Progenitor cell of endocrine pancreas (in vitro differentiated cells): ENCODE data around the gene AZU1. TPM values are rescaled to one million over a fixed set of nuclear protein-coding genes. Genes with fewer than 3 reads are reported as not detected.

ENCODE experiments used
- DNase-seq: peaks from one replicate; pipeline ENCODE4 v3.0.0; 2021; ENCODE audit warnings: low spot score; ENCODE audit not compliant: unreplicated experiment
- H3K27ac Mint-ChIP-seq: 2 replicates; pipeline ENCODE4 v1.8.0; 2021; ENCODE audit warnings: mild to moderate bottlenecking, moderate library complexity, mixed read lengths
- H3K27me3 Mint-ChIP-seq: 2 replicates; pipeline ENCODE4 v1.8.0; 2021; ENCODE audit warnings: mixed read lengths
- H3K36me3 Mint-ChIP-seq: 2 replicates; pipeline ENCODE4 v1.8.0; 2022; ENCODE audit warnings: mixed read lengths; ENCODE audit not compliant: insufficient read depth
- H3K4me1 Mint-ChIP-seq: 2 replicates; pipeline ENCODE4 v1.8.0; 2021; ENCODE audit warnings: low read depth, mixed read lengths
- H3K4me3 Mint-ChIP-seq: 2 replicates; pipeline ENCODE4 v1.8.0; 2021; ENCODE audit warnings: low read depth, mild to moderate bottlenecking, moderate library complexity, mixed read lengths
- H3K9me3 Mint-ChIP-seq: 2 replicates; pipeline ENCODE4 v1.8.0; 2021; ENCODE audit warnings: low read depth, mixed read lengths
- CTCF ChIP-seq: fragments of 200-600 bp; sonication (generic); IDR thresholded peaks from one replicate; pipeline ENCODE4 v1.5.0; 2021; ENCODE audit warnings: antibody characterized with exemption, mild to moderate bottlenecking; ENCODE audit not compliant: unreplicated experiment
- total RNA-seq: library from RNA; stranded (reverse); gene quantifications from 2 replicates; pipeline ENCODE4 v1.2.1, GENCODE V29; 2021

Gene AZU1
- total RNA-seq, 1 donor from 2014 or later: 5.1 TPM

DNA sequence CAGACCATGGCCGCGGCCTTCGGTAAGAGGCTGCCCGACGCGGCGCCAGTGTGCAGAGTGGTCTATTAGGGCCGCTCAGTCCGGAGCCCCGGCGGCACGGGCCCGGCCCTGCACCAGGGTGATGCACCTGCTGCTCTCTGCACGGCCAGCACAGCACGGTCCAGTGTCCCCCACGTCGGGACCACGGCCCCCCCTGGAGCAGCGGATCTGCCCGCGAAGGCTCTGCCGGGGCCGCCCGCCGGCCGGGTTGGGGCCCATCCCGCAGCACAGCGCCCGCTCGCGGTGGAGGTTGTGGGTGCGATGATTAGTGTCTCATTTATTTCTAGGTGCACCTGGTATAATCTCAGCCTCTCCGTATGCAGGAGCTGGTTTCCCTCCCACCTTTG lies 22.5 kb upstream of the AZU1 start:
- no peak overlapping the region for H3K27ac Mint-ChIP-seq
- H3K36me3 Mint-ChIP-seq: peaks cover 26% of the 10 kb centered on the region
- no peak for TF ChIP-seq CTCF

DNA sequence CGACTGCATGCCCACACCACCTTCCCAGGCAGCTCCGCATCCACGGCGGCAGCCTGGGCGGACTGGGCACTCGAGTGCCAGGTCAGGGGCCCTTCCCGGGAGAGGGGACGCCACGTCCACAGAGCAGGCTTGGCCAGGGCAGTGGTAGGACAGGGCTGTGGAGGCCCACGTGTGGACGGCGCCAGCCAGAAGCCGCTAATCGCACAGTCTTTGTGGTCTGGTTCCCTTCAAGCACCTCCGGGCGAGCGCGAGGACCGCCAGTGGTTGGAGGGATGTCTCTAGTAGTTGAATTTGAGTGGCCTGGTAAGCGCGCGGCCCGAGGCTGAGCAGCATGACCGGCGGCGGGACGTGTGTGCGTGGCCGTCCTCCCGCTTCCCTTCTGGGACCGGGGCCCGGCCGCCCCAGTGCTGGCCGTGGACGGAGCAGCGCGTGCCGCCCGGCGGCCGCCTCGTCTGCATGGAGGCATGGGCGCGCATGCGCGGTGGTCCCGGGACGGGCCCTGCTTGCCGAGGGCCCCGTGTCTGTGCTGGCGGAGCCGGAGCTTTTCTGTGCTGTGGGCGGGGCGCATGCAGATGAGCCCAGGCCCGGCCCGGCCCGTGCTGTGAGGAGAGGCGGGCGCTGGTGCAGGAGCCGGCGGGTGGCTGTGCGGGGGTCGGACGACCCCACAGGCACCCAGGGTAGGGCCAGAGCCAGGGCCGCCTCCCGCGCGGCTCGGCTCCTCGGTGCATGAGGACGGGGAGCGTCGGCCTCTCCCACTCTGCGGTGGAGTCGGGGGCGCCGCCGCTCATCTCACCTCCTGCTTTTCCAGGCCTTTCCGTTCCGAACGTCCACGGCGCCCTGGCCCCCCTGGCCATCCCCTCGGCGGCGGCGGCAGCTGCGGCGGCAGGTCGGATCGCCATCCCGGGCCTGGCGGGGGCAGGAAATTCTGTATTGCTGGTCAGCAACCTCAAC lies 21.8 kb upstream of the AZU1 start:
- Mint-ChIP-seq H3K4me3 (no peak overlapping the region), H3K27ac (no peak overlapping the region), H3K36me3 (peaks cover 29% of the 10 kb centered on the region), H3K9me3 (no peaks in the 10 kb centered on the region), H3K27me3 (no peaks in the 10 kb centered on the region), H3K4me1 (peaks cover 16% of the 10 kb centered on the region)
- DNase-seq: no peak
- no peak for TF ChIP-seq CTCF

More for the DNA sequence above, 22.5 kb upstream of the AZU1 start:
- no peaks in the 10 kb centered on the region for H3K9me3 Mint-ChIP-seq
- H3K4me1 Mint-ChIP-seq: peaks cover 22% of the 10 kb centered on the region
- no peak overlapping the region for H3K4me3 Mint-ChIP-seq
- H3K27me3 Mint-ChIP-seq: no peaks in the 10 kb centered on the region
- no peak for DNase-seq

DNA sequence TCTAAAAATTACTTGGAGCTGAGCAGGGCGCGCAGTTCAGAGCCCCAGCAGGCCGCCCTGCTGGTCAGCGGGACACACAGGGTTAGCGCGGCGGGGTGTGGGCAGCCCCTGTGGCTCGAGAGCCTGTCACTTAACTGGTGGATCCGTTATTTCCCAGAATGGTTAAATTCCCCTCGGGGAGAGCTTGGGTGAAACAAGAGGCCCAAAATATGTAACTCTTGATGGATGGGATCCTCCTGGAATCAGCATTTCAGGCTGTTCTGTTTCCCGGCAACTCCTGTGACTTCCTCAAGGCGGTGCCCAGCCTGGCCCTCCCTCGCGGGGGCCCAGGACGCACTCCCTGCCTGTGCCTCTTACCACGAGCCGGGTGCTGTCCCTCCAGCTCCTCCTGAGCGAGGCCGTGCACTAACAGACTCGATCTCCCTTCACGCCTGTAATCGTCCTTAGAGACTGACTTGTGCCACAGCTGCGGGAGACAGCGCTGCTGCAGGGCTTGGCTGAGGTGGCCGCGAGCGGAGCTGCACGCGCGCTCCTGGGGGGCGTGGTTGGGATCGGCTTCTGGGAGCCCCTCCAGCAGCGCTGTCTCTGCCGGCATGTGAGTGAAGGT lies 20.7 kb upstream of the AZU1 start:
- peaks cover 36% of the 10 kb centered on the region for H3K36me3 Mint-ChIP-seq

DNA sequence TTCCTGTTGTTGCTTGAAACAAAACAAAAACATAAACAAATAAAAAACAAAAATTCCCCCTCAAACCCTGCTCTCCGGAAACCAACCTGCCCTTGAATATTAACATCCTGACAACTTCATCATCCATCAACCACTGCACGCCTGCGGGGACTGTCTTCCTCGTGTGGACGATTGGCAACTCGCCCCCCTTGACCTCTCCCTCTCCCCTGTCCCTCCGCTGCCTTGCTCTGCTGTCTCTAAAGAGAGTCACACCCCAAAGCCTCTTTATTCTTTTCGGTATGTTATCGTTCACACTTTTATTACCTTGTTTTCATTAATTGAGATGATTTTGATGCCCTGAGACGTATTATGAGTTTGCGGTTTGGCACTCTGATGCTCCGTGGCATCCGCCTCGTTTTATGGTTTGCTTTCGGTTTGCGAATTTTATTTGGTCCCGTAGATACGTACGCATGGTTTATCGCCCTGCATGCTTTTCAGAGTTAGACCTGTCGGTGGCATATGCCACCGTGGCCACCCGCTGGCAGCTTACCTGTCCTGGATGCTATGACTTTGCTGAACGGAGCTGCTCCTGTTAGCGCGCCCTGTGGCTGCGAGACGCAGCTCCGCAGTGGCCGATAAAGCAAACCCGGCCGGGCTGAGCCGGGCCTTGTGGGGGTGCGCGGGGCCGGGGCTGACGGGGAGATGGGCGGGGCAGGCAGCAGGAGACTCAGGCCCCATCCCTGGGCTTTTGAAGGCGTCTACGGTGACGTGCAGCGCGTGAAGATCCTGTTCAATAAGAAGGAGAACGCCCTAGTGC lies 19.8 kb upstream of the AZU1 start:
- H3K27ac Mint-ChIP-seq: peak overlapping the region; percentile 22
- no peak for DNase-seq
- peaks cover 3% of the 10 kb centered on the region for H3K4me1 Mint-ChIP-seq
- TF ChIP-seq CTCF: no peak
- no peaks in the 10 kb centered on the region for H3K9me3 Mint-ChIP-seq
- H3K36me3 Mint-ChIP-seq: peaks cover 34% of the 10 kb centered on the region
- no peaks in the 10 kb centered on the region for H3K27me3 Mint-ChIP-seq
- H3K4me3 Mint-ChIP-seq: no peak overlapping the region

More for the DNA sequence above, 20.7 kb upstream of the AZU1 start:
- no peaks in the 10 kb centered on the region for H3K27me3 Mint-ChIP-seq
- peak overlapping the region; percentile 56 for H3K27ac Mint-ChIP-seq
- no peak overlapping the region for H3K4me3 Mint-ChIP-seq
- peaks cover 10% of the 10 kb centered on the region for H3K4me1 Mint-ChIP-seq
- TF ChIP-seq CTCF: no peak
- DNase-seq: no peak
- no peaks in the 10 kb centered on the region for H3K9me3 Mint-ChIP-seq

DNA sequence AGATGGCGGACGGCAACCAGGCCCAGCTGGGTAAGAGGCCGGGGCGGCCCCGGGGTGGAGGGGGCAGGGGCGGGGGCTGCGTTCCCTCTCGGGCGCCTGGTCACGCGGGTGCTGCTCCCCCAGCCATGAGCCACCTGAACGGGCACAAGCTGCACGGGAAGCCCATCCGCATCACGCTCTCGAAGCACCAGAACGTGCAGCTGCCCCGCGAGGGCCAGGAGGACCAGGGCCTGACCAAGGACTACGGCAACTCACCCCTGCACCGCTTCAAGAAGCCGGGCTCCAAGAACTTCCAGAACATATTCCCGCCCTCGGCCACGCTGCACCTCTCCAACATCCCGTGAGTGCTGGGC lies 19.2 kb upstream of the AZU1 start:
- no peaks in the 10 kb centered on the region for H3K9me3 Mint-ChIP-seq
- no peak for TF ChIP-seq CTCF
- H3K4me1 Mint-ChIP-seq: peaks cover 2% of the 10 kb centered on the region
- peaks cover 34% of the 10 kb centered on the region for H3K36me3 Mint-ChIP-seq
- H3K27me3 Mint-ChIP-seq: no peaks in the 10 kb centered on the region
- no peak for DNase-seq
- no peak overlapping the region for H3K4me3 Mint-ChIP-seq
- no peak overlapping the region for H3K27ac Mint-ChIP-seq
